GM12874 (cell line): ENCODE data around the gene METRNL.

Experiments used
- TF ChIP-seq, protein P1 (sequence below): IDR thresholded peaks from 2 replicates; pipeline ENCODE4 v1.5.1; 2011; ENCODE audit warnings: low read depth, mild to moderate bottlenecking, control low read depth, low read length, moderate library complexity; ENCODE audit not compliant: insufficient read depth

Gene METRNL

DNA sequence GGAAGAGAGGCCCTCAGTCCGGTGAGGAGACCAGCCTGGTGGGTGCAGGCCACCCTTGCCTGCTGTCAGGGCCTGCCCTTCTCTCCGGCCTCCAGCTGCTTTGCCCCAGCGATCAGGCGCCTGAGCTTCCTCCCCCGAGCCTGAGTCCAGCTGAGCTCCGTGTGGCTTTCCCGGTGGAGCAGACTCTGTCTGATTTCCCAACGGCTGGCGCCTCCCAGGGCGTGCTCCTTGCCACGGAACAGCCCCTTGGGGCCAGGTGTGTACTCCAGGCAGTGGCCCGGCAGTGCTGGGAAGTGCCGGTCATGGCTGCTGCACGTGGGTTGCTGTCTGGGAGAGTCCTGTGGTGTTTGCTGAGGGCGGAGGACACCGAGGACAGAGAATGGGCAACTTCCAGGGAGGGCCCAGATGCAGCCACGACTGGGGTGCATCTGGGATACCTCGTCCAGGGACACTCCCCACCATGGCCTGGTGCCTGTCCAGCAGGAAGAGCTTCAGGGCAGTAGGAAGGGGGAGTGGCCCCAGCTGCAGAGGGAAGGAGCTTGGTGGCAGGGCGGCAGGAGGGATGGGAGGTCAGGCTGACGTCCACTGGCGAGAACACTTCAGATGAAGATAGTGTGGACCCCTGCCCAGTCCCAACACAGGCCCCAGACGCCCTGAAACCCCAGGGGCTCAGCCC, 22.5 kb downstream of the METRNL start:
- TF ChIP-seq, protein P1, sequence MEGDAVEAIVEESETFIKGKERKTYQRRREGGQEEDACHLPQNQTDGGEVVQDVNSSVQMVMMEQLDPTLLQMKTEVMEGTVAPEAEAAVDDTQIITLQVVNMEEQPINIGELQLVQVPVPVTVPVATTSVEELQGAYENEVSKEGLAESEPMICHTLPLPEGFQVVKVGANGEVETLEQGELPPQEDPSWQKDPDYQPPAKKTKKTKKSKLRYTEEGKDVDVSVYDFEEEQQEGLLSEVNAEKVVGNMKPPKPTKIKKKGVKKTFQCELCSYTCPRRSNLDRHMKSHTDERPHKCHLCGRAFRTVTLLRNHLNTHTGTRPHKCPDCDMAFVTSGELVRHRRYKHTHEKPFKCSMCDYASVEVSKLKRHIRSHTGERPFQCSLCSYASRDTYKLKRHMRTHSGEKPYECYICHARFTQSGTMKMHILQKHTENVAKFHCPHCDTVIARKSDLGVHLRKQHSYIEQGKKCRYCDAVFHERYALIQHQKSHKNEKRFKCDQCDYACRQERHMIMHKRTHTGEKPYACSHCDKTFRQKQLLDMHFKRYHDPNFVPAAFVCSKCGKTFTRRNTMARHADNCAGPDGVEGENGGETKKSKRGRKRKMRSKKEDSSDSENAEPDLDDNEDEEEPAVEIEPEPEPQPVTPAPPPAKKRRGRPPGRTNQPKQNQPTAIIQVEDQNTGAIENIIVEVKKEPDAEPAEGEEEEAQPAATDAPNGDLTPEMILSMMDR = no peak

DNA sequence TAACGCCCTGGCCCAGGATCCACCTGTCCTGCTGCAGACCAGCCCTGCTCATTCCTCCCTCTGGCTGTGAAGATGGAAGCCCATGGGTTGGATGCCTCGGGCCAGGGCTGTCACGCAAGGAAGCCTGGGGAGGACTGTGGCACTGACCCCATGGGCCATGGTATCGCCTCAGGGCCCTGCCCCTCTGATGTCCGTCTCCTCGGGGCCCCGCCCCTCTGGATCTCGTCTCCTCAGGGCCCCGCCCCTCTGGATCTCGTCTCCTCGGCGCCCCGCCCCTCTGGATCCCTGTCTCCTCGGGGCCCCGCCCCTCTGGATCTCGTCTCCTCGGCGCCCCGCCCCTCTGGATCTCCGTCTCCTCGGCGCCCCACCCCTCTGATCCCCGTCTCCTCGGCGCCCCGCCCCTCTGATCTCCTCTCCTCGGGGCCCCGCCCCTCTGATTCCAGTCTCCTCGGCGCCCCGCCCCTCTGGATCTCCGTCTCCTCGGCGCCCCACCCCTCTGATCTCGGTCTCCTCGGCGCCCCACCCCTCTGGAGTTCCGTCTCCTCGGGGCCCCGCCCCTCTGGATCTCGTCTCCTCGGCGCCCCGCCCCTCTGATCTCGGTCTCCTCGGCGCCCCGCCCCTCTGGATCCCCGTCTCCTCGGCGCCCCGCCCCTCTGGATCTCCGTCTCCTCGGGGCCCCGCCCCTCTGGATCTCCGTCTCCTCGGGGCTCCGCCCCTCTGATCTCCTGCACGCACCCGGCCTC, 24.0 kb downstream of the METRNL start:
- TF ChIP-seq, protein P1 = no peak

DNA sequence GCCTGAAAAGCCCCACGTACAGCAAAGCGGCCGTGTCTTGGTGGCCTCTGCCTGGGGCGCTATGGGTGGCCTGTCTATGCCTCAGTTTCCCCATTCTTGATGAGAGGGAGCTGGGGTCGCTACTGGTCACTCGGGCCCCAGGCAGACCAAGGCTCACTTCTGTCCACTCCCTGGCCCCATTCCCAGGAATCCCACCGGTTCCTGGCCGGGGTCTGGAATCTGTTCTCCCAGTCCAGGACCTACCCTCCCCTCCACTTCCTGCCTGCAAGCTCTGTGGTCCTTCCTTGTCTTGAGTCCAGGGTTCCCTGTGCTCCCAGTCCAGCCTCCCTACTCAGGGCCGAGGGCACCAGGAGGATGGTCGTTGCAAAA, 24.5 kb downstream of the METRNL start:
- TF ChIP-seq, protein P1 = no peak

DNA sequence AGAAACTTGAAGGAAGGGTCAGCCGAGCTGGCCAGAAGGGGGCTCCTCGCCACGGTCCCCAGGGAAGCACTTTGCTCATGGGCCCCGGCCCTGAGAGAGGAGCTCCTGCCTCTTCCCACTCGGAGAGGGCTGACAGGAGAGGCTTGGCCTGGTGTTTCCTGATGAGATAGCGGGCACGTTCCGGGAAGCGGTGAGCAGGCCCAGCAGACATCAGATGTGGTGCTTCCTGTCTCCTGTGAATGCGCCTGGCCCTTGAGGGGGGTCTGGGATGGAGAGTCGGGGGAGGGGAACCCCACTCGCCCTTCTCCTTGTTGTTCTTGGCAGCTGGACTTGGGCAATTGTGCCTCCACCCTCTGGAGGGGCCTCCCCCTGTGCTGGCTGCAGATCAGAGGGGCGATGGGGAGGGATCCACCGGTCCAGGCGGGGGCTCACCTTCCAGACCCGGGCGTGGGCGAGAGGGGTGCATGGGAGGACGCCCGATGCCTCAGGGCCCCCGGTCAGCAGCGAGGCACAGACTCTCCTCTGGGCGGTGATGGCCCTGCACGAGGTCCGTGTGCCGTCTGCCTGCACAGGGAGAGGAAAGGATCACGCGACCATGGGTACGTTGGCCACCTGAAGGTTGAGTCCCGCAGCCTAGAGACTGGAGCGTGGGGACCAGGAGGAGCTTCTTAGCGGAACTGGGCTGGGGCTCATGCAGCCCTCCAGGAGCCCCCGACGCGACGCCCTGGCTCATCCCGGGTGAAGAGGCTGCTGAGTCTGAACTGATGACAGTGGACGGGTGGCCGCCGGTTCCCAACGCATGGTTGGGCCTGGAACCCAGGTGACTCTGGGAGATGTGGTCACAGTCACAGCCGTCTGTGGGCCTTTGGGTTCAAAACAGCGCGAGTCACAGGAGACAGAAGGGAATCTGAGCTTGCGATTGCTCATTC, 25.4 kb downstream of the METRNL start:
- TF ChIP-seq, protein P1 = no peak

DNA sequence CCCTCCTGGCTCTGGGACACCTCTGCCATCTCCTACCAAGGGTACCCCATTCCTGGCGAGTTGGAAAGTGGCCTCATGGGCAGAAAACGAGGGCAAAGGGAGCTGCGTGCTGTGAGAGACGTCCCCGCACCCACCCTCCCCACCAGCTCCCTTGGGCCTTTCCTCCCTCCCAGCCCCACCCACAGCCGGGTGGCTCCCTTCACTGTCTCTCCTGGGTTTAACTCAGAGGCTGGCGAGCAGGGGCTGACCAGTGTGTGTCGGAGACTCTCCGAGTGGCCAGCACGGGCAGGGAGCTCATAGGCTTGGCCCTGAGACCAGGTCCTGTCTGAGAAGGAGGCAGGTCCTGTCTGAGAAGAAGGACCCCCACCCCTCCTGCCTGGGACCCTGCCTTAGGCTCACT, 26.1 kb downstream of the METRNL start:
- TF ChIP-seq, protein P1 = no peak

DNA sequence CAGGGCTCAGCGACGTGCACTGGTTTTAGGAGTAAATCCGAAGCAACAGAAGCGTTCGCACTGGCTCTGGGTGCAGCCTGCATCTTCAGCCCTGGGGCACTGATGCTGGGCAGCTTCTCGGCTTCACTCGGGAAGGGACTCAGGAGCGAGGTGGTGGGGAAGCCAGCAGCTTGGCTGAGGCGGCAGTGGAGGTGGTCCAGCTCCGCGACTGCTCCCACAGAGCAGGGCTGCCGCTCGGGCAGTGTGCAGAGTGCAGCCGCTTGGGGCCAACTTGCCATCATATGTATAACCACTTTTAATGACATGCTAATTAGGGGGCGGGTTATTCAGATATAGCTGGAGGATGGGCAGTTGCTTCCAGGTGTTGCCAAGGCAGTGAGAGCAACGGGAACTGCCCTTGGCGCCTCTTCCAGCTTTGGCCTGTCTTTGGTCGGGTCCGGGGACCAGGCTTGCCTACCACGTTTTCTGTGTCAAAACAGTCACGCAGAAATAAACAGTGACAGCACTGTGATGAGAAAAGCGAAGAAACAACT, 26.7 kb downstream of the METRNL start:
- TF ChIP-seq, protein P1 = no peak
